DMS153 treated with DMSO at 0.1 percent for 48 hours (cell line): Measurements from ENCODE around the gene STK31.
A peak's percentile ranks its signal among the peaks of the same experiment; 100 is the strongest.
"Not testable (repeated sequence)": the region's sequence is repeated elsewhere in the genome, so short reads cannot be mapped to it uniquely, and the experiment has no call there.

Experiments used
- DNase-seq: peaks from one replicate; lab custom pipeline; 2025; ENCODE audit not compliant: unreplicated experiment; lab: John Stamatoyannopoulos, UW

STK31 gene

DNA sequence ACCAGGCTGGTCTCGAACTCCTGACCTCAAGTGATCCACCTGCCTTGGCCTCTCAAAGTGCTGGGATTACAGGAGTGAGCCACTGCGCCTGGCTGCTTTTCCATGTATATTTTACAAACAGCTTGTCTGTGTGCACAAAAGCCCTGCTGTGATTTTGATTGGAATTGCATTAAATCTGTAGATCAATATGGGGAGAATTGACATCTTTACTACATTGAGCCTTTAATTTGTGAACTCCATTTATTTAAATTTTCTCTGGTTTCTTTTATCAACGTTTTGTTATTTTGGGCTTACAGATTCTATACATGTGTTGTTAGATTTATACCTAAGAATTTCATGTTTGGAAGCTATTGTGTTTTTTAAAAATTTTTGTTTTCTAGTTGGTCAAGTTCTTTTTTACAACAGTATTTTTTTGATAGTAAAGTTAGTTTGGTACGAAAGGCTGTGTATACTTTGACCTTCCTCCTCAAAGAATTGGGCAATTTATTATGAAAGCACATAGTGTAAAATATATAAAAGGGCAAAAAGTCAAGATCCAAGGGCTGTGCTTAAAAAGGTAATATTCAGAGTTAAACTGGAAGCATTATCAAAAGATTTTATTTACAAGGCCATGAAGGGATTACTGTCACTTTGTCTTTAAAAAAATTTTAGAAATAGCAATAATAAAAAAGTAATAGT is 92.8 kb downstream of the STK31 start:
- DNase-seq = no peak

DNA sequence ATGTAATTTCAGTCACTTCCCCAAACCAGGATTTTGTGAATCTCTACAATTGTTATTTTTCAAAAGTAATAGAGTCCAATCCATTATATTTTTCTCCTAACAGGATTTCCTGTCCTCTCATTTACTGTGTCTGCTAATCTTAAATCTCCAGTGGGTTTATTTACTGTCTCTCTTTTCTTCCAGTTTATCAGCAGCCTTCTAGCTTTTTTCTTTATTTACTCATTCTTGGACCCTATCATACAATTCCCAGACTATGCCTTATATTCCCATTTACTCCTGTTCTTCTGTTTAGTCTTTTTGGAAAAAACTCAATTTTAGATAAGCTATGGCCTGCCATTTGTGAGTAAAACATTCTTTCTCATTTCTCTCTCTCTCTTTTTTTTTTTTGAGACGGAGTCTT is 94.7 kb downstream of the STK31 start:
- no peak for DNase-seq

GRCh38 chr7:23808421-23808820 is 98.4 kb downstream of the STK31 start:
- DNase-seq = no peak

- no peak for DNase-seq
These were observed 100.1 kb downstream of the STK31 start for GRCh38 chr7:23810099-23810498.

GRCh38 chr7:23811540-23811939 is 101.5 kb downstream of the STK31 start:
- no peak for DNase-seq

DNA sequence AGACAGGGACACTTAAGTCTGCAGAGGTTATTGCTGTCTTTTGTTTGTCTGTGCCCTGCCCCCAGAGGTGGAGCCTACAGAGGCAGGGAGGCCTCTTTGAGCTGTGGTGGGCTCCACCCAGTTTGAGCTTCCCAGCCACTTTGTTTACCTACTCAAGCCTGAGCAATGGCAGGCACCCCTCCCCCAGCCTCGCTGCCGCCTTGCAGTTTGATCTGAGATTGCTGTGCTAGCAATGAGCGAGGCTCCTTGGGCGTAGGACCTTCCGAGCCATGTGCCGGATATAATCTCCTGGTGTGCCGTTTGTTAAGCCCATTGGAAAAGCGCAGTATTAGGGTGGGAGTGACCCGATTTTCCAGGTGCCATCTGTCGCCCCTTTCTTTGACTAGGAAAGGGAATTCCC is 118.1 kb downstream of the STK31 start:
- DNase-seq = not testable (repeated sequence)

DNA sequence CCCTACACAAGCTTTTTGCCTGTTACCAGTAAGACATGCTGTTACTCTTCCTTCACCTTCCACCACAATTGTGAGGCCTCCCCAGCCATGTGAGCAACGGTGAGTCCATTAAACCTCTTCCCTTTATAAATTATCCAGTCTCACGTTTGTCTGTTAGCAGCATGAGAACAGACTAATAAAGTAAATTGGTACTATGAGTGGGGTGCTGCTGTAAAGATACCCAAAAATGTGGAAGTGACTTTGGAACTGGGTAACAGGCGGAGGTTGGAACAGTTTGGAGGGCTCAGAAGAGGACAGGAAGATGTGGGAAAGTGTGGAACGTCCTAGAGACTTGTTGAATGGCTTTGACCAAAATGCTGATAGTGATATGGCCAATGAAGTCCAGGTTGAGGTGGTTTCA is 122.7 kb downstream of the STK31 start:
- DNase-seq = not testable (repeated sequence)

DNA sequence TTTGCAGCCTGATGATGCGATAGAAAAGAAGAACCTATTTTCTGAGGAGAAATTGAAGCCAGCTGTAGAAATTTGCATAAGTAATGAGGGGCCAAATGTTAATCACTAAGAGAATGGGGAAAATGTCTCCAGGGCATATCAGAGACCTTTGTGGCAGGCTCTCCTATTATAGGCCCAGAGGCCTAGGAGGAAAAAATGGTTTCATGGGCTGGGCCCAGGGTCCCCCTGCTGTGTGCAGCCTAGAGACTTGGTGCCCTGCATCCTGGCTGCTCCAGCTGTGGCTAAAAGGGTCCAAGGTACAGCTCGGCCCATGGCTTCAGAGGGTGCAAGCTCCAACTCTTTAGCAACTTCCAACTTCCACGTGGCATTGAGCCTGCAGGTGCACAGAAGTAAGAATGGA is 123.4 kb downstream of the STK31 start:
- no peak for DNase-seq

DNA sequence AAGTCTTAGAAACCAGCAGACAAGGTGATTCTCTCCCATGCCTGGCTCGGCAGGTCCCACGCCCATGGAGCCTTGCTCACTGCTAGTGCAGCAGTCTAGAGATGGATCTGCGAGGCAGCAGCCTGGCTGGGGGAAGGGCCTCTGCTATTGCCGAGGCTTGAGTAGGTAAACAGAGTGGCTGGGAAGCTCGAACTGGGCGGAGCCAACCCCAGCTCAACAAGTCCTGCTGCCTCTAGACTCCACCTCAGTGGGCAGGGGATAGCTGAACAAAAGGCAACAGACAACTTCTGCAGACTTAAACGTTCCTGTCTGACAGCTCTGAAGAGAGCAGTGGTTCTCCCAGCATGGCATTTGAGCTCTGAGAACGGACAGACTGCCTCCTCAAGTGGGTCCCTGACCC is 134.8 kb downstream of the STK31 start:
- DNase-seq = not testable (repeated sequence)

DNA sequence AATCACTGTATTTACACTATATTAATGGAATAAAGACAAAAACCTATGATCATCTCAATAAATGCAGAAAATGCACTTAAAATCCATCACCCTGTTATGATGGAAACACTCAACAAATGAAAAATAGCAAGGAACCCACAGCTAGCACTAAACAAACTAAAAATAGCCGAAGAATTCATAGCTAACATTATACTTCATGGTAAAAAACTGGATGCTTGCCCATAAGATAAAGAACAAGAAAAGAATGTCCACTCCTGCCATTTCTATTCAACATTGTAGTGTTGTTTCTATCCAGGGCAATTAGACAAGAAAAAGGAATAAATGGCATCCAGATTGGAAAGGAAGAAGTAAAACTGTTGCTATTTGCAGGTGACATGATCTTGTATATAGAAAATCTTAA is 142.1 kb downstream of the STK31 start:
- no peak for DNase-seq

- DNase-seq = no peak
These were observed 143.0 kb downstream of the STK31 start for GRCh38 chr7:23852988-23853387.

DNA sequence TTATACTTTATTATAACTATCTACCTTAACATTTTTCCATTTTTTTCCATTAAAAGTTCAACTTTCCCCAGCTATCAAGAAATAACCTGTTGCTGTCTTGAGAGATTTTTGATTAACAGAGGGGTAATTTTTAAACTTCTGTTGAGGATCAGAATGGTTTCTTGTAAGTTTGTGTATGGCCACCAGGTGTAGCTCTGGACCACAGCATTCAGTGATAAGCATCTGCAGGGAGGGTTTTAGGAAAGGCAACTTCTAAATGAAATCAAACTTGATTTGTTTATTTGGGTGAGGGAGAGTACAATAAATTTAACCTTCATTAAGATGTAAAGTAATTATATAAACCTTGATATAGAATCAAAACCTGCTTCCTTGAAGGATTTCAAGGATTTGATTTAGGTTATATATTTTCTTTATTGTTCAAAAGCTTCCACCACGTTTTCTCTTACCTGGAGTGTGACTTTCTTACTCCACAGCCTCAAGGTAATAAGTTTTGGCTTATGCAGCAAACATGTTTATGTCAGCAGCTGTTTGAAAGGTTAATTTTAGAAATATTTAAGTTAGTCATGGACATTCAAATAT is 153.3 kb downstream of the STK31 start:
- DNase-seq = peak; percentile 38

- no peak for DNase-seq
These were observed 155.0 kb downstream of the STK31 start for GRCh38 chr7:23864973-23865372.

GRCh38 chr7:23873306-23873705 is 163.3 kb downstream of the STK31 start:
- DNase-seq = no peak

DNA sequence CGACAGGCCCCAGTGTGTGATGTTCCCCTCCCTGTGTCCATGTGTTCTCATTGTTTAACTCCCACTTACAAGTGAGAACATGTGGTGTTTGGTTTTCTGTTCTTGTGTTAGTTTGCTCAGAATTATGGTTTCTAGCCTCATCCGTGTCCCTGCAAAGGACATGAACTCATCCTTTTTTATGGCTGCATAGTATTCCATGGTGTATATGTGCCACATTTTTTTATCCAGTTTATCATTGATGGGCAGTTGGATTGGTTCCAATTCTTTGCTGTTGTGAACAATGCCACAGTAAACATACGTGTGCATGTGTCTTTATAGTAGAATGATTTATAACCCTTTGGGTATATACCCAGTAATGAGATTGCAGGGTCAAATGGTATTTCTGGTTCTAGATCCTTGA is 166.5 kb downstream of the STK31 start:
- not testable (repeated sequence) for DNase-seq
